Activated T-cell treated with anti-CD3 and anti-CD28 coated beads, Interleukin-2, amount 50 U/mL, for 72 hours (primary cell): Measurements from ENCODE around the gene UGT1A3. TPM values are rescaled to one million over a fixed set of nuclear protein-coding genes. Genes with fewer than 3 reads are reported as not detected.

Experiments used
- ATAC-seq, 2 donors: fragments of 150-1000 bp; cut with Tn5 transposase; replicated peaks in 1 of 2; 2 replicates each; pipeline ENCODE4 v1.10.0; 2021; ENCODE audit warnings: moderate library complexity in 2 of 2, mild to moderate bottlenecking in 1 of 2
- DNase-seq, 2 donors: peaks; one replicate each; pipeline ENCODE4 v3.0.0; 2021 to 2022; ENCODE audit warnings: mixed read lengths in 1 of 2
- H3K27ac Mint-ChIP-seq: one replicate; pipeline ENCODE4 v1.8.0; 2022; ENCODE audit warnings: mild to moderate bottlenecking, moderate library complexity, mixed read lengths
- H3K27me3 Mint-ChIP-seq: one replicate; pipeline ENCODE4 v1.8.0; 2022; ENCODE audit warnings: low read depth, mixed read lengths
- H3K36me3 Mint-ChIP-seq, 2 donors: one replicate each; pipeline ENCODE4 v1.8.0; 2022; ENCODE audit warnings: mixed read lengths in 2 of 2, mild to moderate bottlenecking in 1 of 2; ENCODE audit not compliant: insufficient read depth in 2 of 2
- H3K4me1 Mint-ChIP-seq: one replicate; pipeline ENCODE4 v1.8.0; 2022; ENCODE audit warnings: low read depth, mixed read lengths
- H3K4me3 Mint-ChIP-seq, 2 donors: one replicate each; pipeline ENCODE4 v1.8.0; 2022; ENCODE audit warnings: mild to moderate bottlenecking in 2 of 2, mixed read lengths in 2 of 2, moderate library complexity in 2 of 2
- H3K9me3 Mint-ChIP-seq, 2 donors: one replicate each; pipeline ENCODE4 v1.8.0; 2022; ENCODE audit warnings: mixed read lengths in 2 of 2
- total RNA-seq, 2 donors: library from RNA; stranded (reverse); gene quantifications; one replicate each; pipeline ENCODE4 v1.2.3, GENCODE V29; 2022

The UGT1A3 gene
- total RNA-seq, 2 donors from 2014 or later: not detected

- peaks cover 1 to 4% of the 10 kb centered on the region in 2 donors for H3K36me3 Mint-ChIP-seq
- H3K27me3 Mint-ChIP-seq: peaks cover 6% of the 10 kb centered on the region
- no peak for ATAC-seq
- H3K27ac Mint-ChIP-seq: no peak overlapping the region
- H3K4me3 Mint-ChIP-seq: no peak overlapping the region
- no peaks in the 10 kb centered on the region for H3K4me1 Mint-ChIP-seq
- no peak for DNase-seq
- peaks cover 0 to 5% of the 10 kb centered on the region in 2 donors for H3K9me3 Mint-ChIP-seq
Measured at GRCh38 chr2:233754872-233755611, 26.2 kb downstream of the UGT1A3 start.

- no peaks in the 10 kb centered on the region for H3K4me1 Mint-ChIP-seq
- H3K4me3 Mint-ChIP-seq: no peak overlapping the region
- no peak for ATAC-seq
- peaks cover 0 to under 1% of the 10 kb centered on the region in 2 donors for H3K9me3 Mint-ChIP-seq
- H3K27me3 Mint-ChIP-seq: peaks cover 6% of the 10 kb centered on the region
- no peak overlapping the region for H3K27ac Mint-ChIP-seq
- H3K36me3 Mint-ChIP-seq: peaks cover under 1 to 1% of the 10 kb centered on the region in 2 donors
- no peak for DNase-seq
Measured at GRCh38 chr2:233756429-233757081, 27.7 kb downstream of the UGT1A3 start.

DNA sequence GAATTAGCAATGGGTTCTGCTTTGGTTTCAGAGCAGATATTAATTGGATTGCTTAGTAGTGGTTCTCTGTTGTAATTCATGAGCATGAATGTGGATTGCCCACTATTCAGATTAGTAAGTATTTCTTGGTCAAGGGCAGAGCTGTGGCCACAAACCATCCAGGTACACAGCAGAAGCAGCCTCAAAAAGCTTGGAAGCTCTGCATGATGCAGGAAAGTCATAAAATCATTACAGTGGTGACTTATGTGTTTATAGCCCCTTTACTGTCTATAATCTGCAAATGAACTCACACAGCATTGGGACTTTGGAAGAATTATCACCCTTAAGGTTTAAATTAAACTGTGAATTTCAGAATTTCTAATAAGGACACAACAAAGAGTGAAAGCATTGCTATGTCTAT, 29.3 kb downstream of the UGT1A3 start:
- Mint-ChIP-seq H3K4me1 (no peaks in the 10 kb centered on the region), H3K4me3 (no peak overlapping the region), H3K27ac (no peak overlapping the region), H3K9me3 (no peaks in the 10 kb centered on the region), H3K27me3 (peaks cover under 1% of the 10 kb centered on the region), H3K36me3 (no peaks in the 10 kb centered on the region)
- DNase-seq (no peak), ATAC-seq (no peak)

GRCh38 chr2:233758849-233759248, 30.0 kb downstream of the UGT1A3 start:
- no peak for ATAC-seq
- peaks cover 8% of the 10 kb centered on the region for H3K27me3 Mint-ChIP-seq
- no peak overlapping the region for H3K4me3 Mint-ChIP-seq
- no peaks in the 10 kb centered on the region for H3K36me3 Mint-ChIP-seq
- no peaks in the 10 kb centered on the region for H3K4me1 Mint-ChIP-seq
- H3K9me3 Mint-ChIP-seq: no peaks in the 10 kb centered on the region
- no peak overlapping the region for H3K27ac Mint-ChIP-seq
- no peak for DNase-seq

DNA sequence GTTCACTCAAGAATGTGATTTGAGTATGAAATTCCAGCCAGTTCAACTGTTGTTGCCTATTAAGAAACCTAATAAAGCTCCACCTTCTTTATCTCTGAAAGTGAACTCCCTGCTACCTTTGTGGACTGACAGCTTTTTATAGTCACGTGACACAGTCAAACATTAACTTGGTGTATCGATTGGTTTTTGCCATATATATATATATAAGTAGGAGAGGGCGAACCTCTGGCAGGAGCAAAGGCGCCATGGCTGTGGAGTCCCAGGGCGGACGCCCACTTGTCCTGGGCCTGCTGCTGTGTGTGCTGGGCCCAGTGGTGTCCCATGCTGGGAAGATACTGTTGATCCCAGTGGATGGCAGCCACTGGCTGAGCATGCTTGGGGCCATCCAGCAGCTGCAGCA, 31.2 kb downstream of the UGT1A3 start, which contains the start of gene UGT1A1:
UGT1A1 (plus strand) TSS at position 228 of the 400 bp plus-strand sequence; CDS start at position 246, 18 bp downstream.
- no peak for DNase-seq
- no peak for ATAC-seq
- peaks cover 17% of the 10 kb centered on the region for H3K27me3 Mint-ChIP-seq
- H3K36me3 Mint-ChIP-seq: no peaks in the 10 kb centered on the region
- H3K4me1 Mint-ChIP-seq: no peaks in the 10 kb centered on the region
- no peaks in the 10 kb centered on the region for H3K9me3 Mint-ChIP-seq
- no peak within 1 kb of the TSS for H3K27ac Mint-ChIP-seq
- H3K4me3 Mint-ChIP-seq: no peak within 1 kb of the TSS

GRCh38 chr2:233761040-233761769, 32.4 kb downstream of the UGT1A3 start:
- ATAC-seq: no peak
- Mint-ChIP-seq H3K4me3 (no peak overlapping the region), H3K27ac (no peak overlapping the region), H3K4me1 (no peaks in the 10 kb centered on the region), H3K9me3 (no peaks in the 10 kb centered on the region), H3K27me3 (peaks cover 17% of the 10 kb centered on the region), H3K36me3 (no peaks in the 10 kb centered on the region)
- DNase-seq: no peak

GRCh38 chr2:233764264-233764663, 35.4 kb downstream of the UGT1A3 start:
- no peaks in the 10 kb centered on the region for H3K9me3 Mint-ChIP-seq
- no peak for ATAC-seq
- H3K4me1 Mint-ChIP-seq: no peaks in the 10 kb centered on the region

GRCh38 chr2:233764761-233765160, 35.9 kb downstream of the UGT1A3 start:
- no peaks in the 10 kb centered on the region for H3K4me1 Mint-ChIP-seq
- DNase-seq (no peak), ATAC-seq (no peak)
- H3K27ac Mint-ChIP-seq: no peak overlapping the region
- peaks cover 30% of the 10 kb centered on the region for H3K27me3 Mint-ChIP-seq
- H3K9me3 Mint-ChIP-seq: no peaks in the 10 kb centered on the region
- no peaks in the 10 kb centered on the region for H3K36me3 Mint-ChIP-seq
- no peak overlapping the region for H3K4me3 Mint-ChIP-seq

More at GRCh38 chr2:233764264-233764663, 35.4 kb downstream of the UGT1A3 start:
- H3K36me3 Mint-ChIP-seq: no peaks in the 10 kb centered on the region
- no peak for DNase-seq
- no peak overlapping the region for H3K27ac Mint-ChIP-seq
- peaks cover 27% of the 10 kb centered on the region for H3K27me3 Mint-ChIP-seq
- no peak overlapping the region for H3K4me3 Mint-ChIP-seq

- Mint-ChIP-seq H3K4me3 (no peak overlapping the region), H3K4me1 (no peaks in the 10 kb centered on the region), H3K27ac (no peak overlapping the region), H3K9me3 (no peaks in the 10 kb centered on the region), H3K27me3 (peaks cover 30% of the 10 kb centered on the region), H3K36me3 (no peaks in the 10 kb centered on the region)
- no peak for DNase-seq
- no peak for ATAC-seq
Measured at GRCh38 chr2:233766416-233766815, 37.6 kb downstream of the UGT1A3 start.

DNA sequence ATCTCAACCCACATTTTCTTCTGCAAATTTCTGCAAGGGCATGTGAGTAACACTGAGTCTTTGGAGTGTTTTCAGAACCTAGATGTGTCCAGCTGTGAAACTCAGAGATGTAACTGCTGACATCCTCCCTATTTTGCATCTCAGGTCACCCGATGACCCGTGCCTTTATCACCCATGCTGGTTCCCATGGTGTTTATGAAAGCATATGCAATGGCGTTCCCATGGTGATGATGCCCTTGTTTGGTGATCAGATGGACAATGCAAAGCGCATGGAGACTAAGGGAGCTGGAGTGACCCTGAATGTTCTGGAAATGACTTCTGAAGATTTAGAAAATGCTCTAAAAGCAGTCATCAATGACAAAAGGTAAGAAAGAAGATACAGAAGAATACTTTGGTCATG, 39.2 kb downstream of the UGT1A3 start:
- Mint-ChIP-seq H3K9me3 (no peaks in the 10 kb centered on the region), H3K27me3 (peaks cover 30% of the 10 kb centered on the region), H3K27ac (no peak overlapping the region), H3K36me3 (no peaks in the 10 kb centered on the region), H3K4me1 (no peaks in the 10 kb centered on the region), H3K4me3 (no peak overlapping the region)
- DNase-seq: no peak
- ATAC-seq: no peak

GRCh38 chr2:233769260-233769659, 40.4 kb downstream of the UGT1A3 start:
- no peaks in the 10 kb centered on the region for H3K36me3 Mint-ChIP-seq
- H3K27ac Mint-ChIP-seq: no peak overlapping the region
- ATAC-seq: no peak
- DNase-seq: no peak
- H3K4me1 Mint-ChIP-seq: no peaks in the 10 kb centered on the region
- H3K9me3 Mint-ChIP-seq: no peaks in the 10 kb centered on the region
- H3K4me3 Mint-ChIP-seq: no peak overlapping the region
- H3K27me3 Mint-ChIP-seq: peaks cover 18% of the 10 kb centered on the region

GRCh38 chr2:233772153-233772552, 43.3 kb downstream of the UGT1A3 start:
- DNase-seq (no peak), ATAC-seq (no peak)
- H3K9me3 Mint-ChIP-seq: peaks cover 5 to 7% of the 10 kb centered on the region in 2 donors
- H3K27me3 Mint-ChIP-seq: peaks cover 6% of the 10 kb centered on the region
- no peaks in the 10 kb centered on the region for H3K4me1 Mint-ChIP-seq
- peaks cover 2 to 4% of the 10 kb centered on the region in 2 donors for H3K36me3 Mint-ChIP-seq
- H3K4me3 Mint-ChIP-seq: no peak overlapping the region
- no peak overlapping the region for H3K27ac Mint-ChIP-seq

- Mint-ChIP-seq H3K36me3 (peaks cover 2 to 4% of the 10 kb centered on the region in 2 donors), H3K4me1 (no peaks in the 10 kb centered on the region), H3K27ac (no peak overlapping the region), H3K27me3 (peaks cover 6% of the 10 kb centered on the region), H3K4me3 (no peak overlapping the region), H3K9me3 (peaks cover 7 to 8% of the 10 kb centered on the region in 2 donors)
- ATAC-seq (no peak), DNase-seq (no peak)
Measured at GRCh38 chr2:233772583-233772982, 43.7 kb downstream of the UGT1A3 start.
